WI38 (cell line): ENCODE measurements around the gene PABPN1.

ENCODE experiments used
- H3K4me3 ChIP-seq: 2 replicates; pipeline ENCODE4 v1.5.1; 2011; ENCODE audit warnings: low read depth, mild to moderate bottlenecking, control low read depth, low read length
- CTCF ChIP-seq: IDR thresholded peaks from 2 replicates; pipeline ENCODE4 v1.5.1; 2012; ENCODE audit warnings: low read depth, mild to moderate bottlenecking, control low read depth, low read length

PABPN1 gene

GRCh38 chr14:23365036-23365731 lies 43.9 kb downstream of the PABPN1 start, which contains the start of gene EFS:
EFS (minus strand) TSS chr14:23365172; CDS start chr14:23365025, 147 bp downstream.
- TF ChIP-seq CTCF: no peak
- H3K4me3 ChIP-seq: peak within 1 kb of the TSS; percentile 61

- peak overlapping the region; percentile 61 for H3K4me3 ChIP-seq
- no peak for TF ChIP-seq CTCF
Observed at GRCh38 chr14:23365732-23366425, 44.6 kb downstream of the PABPN1 start.

- TF ChIP-seq CTCF: no peak
- peak overlapping the region; percentile 61 for H3K4me3 ChIP-seq
Observed at GRCh38 chr14:23366426-23366921, 45.2 kb downstream of the PABPN1 start.

GRCh38 chr14:23370221-23370620 lies 49.0 kb downstream of the PABPN1 start:
- no peak for TF ChIP-seq CTCF
- no peak overlapping the region for H3K4me3 ChIP-seq

- no peak for TF ChIP-seq CTCF
- no peak overlapping the region for H3K4me3 ChIP-seq
Observed at GRCh38 chr14:23371865-23372264, 50.6 kb downstream of the PABPN1 start.

GRCh38 chr14:23372509-23372908 lies 51.3 kb downstream of the PABPN1 start, which contains the start of gene IL25:
IL25 (plus strand) TSS chr14:23372809.
- TF ChIP-seq CTCF: no peak
- H3K4me3 ChIP-seq: no peak within 1 kb of the TSS

- H3K4me3 ChIP-seq: no peak overlapping the region
- no peak for TF ChIP-seq CTCF
Observed at GRCh38 chr14:23373041-23373440, 51.8 kb downstream of the PABPN1 start.
